ENCODE measurements around the gene FHIT. TPM values are rescaled to one million over a fixed set of nuclear protein-coding genes. Genes with fewer than 3 reads are reported as not detected.
A peak's percentile ranks its signal among the peaks of the same experiment; 100 is the strongest.

The FHIT gene
- total and polyA plus RNA-seq, 10 of the 15 experiments (the other 5 are each of a cell fraction or from before 2014, with no cell fraction given) = 4.2 to 14.9 (median 9.4) TPM

DNA sequence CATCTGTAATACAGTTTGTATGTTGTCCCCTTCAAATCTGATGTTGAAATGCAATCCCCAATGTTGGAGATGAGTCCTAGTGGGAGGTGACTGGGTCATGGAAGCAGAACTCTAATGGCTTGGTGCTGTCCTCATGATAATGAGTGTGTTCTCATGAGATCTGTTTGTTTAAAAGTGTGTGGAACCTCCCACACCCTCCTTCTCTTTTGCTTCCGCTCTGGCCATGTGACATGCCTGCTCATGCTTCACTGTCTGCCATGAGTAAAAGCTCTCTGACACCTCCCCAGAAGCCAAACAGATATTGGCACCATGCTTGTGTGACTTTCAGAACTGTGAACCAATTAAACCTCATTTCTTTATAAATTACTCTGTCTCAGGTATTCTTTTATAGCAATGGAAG, 1407.4 kb downstream of the FHIT start:
- H3K4me3 ChIP-seq = no peak overlapping the region
- H3K27me3 ChIP-seq (replicated peaks in 1 of 2; ENCODE audit: control insufficient read depth in 2 of 2, insufficient read depth in 2 of 2, low read length in 1 of 2) = peaks cover 0 to 3% of the 10 kb centered on the region in 2 experiments; a peak in 1 of 4 replicates
- in situ Hi-C loops (cut with MboI) (no loop called here), intact Hi-C loops (cut with micrococcal nuclease; ENCODE audit: unreplicated experiment) (loop anchor here (5.0 kb wide), 1 partner anchor 67 kb away; no protein-coding TSS in a partner anchor)
- BruUV-seq (replicated peaks) = no TSS peak
- ChIA-PET SMC1A (ENCODE audit: uncharacterized antibody, unreplicated experiment) (no interaction called here), CTCF (no interaction called here), POLR2A (no interaction called here), RAD21 (ENCODE audit: unreplicated experiment) (no interaction called here)
- TF ChIP-seq RAD51 (IDR thresholded peaks at IDR 0.05) (peak; percentile 46; the same call in 1 of the 2 replicates), MYC (IDR thresholded peaks at IDR 0.05; ENCODE audit: insufficient read depth, insufficient read length, insufficient replicate concordance, low read length, severe bottlenecking) (no peak)
- H3K4me2 ChIP-seq (ENCODE audit: control insufficient read depth, insufficient read depth) = no peak overlapping the region
- H3K9me3 ChIP-seq (replicated peaks; ENCODE audit: control insufficient read depth, insufficient read depth, low read length) = no peaks in the 10 kb centered on the region; the same call in 1 of the 3 replicates
- no peak overlapping the region for H3K27ac ChIP-seq (ENCODE audit: control insufficient read depth, insufficient read depth)
- H3K4me1 ChIP-seq (ENCODE audit: control insufficient read depth, insufficient read depth, low read length) = peaks cover 6% of the 10 kb centered on the region
- 89% methylated on average over 1 of the region's 1 CpG for WGBS (ENCODE audit: insufficient coverage, insufficient replicate concordance, low lambda C conversion rate, missing lambda C conversion rate)
- no peaks in the 10 kb centered on the region for H3K79me2 ChIP-seq (ENCODE audit: control insufficient read depth, insufficient read depth, low read length)
- no peak overlapping the region for H3K9ac ChIP-seq (ENCODE audit: control insufficient read depth, insufficient read depth, low read length)
- FAIRE-seq (no peak), ATAC-seq (peak; percentile 19; the same call in 1 of the 3 replicates), DNase-seq (ENCODE audit: low read depth, low spot score) (no peak)
- H4K20me1 ChIP-seq (ENCODE audit: control insufficient read depth, insufficient read depth) = no peaks in the 10 kb centered on the region
- no peak overlapping the region for H2AFZ ChIP-seq (ENCODE audit: control insufficient read depth, low read depth, low read length)
- H3K36me3 ChIP-seq (ENCODE audit: control insufficient read depth in 2 of 2, insufficient read depth in 2 of 2, low read length in 1 of 2) = no peaks in the 10 kb centered on the region

DNA sequence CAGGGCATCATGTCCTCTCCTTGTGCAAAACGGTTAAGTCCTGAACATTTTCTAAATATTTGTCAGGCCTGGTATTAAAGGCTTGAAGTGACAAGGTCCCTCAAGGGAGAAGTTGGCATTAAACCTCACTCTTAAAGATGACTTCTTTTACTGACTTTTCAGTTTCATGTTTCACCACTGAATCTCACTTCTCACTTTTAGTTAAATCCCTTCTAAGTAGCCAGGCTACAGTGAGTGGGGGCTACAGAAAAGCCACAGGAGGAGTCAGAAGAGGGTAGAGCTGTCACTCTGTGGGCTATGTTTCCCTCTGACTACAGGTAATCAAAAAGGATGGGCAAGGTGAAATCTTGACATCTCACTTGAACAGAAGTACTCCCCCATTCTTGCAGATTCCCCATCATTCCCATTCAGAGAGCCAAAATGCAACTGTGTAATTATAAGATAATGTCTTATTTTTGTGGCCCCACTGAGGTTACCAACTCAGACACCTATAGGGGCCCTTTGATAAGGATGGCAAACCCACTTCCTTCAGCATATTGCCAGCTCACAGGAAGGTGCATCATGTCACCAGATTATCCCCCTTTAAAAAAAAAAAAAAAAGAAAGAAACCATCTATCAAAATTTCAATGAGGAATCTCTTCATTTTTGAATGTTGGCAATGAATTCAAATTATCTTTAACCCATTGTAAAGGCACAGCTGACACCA, 1411.3 kb downstream of the FHIT start:
- peak; percentile 40 for DNase-seq (ENCODE audit: low read depth, low spot score)
- intact Hi-C loops (cut with micrococcal nuclease; ENCODE audit: unreplicated experiment) = loop anchor here (5.0 kb wide), 1 partner anchor 63 kb away; no protein-coding TSS in a partner anchor
- H2AFZ ChIP-seq (ENCODE audit: control insufficient read depth, low read depth, low read length) = no peak overlapping the region
- TF ChIP-seq ZNF622 (IDR thresholded peaks at IDR 0.05) = no peak
- no peak for TF ChIP-seq SP1 (IDR thresholded peaks at IDR 0.05; ENCODE audit: low read depth, low read length)
- TF ChIP-seq ZNF24 (IDR thresholded peaks at IDR 0.05) = 0 out of 2 replicates have a peak, but pooled peaks have one; percentile 19
- no peak for TF ChIP-seq KAT2A (conservative IDR thresholded peaks at IDR 0.05; ENCODE audit: control insufficient read depth, low read depth, low read length)
- peak; percentile 63 for TF ChIP-seq IKZF1 (conservative IDR thresholded peaks at IDR 0.05)
- 0 out of 2 replicates have a peak, but pooled peaks have one; percentile 10 for TF ChIP-seq BACH1 (IDR thresholded peaks at IDR 0.05; ENCODE audit: borderline replicate concordance)
- TF ChIP-seq SREBF1 (IDR thresholded peaks at IDR 0.05; ENCODE audit: low read length) = peak; percentile 58
- peak; percentile 93 for TF ChIP-seq ZNF217 (IDR thresholded peaks at IDR 0.05)
- TF ChIP-seq PAX5 (IDR thresholded peaks at IDR 0.05; ENCODE audit: borderline replicate concordance, low read depth, low read length) = peak; percentile 43; the same call in 1 of the 2 replicates
- no peak for TF ChIP-seq RAD51 (IDR thresholded peaks at IDR 0.05)
- peak; percentile 45; the same call in 1 of the 2 replicates for TF ChIP-seq BMI1 (IDR thresholded peaks at IDR 0.05; ENCODE audit: borderline replicate concordance)
- peak in 1 of 2 experiments; percentile 15; a peak in 1 of 4 replicates for TF ChIP-seq BHLHE40 (IDR thresholded peaks at IDR 0.05; ENCODE audit: borderline replicate concordance in 1 of 2, low read depth in 2 of 2, low read length in 1 of 2)
- TF ChIP-seq DPF2 (IDR thresholded peaks at IDR 0.05) = peak; percentile 57; the same call in 1 of the 2 replicates
- TF ChIP-seq, protein P1, sequence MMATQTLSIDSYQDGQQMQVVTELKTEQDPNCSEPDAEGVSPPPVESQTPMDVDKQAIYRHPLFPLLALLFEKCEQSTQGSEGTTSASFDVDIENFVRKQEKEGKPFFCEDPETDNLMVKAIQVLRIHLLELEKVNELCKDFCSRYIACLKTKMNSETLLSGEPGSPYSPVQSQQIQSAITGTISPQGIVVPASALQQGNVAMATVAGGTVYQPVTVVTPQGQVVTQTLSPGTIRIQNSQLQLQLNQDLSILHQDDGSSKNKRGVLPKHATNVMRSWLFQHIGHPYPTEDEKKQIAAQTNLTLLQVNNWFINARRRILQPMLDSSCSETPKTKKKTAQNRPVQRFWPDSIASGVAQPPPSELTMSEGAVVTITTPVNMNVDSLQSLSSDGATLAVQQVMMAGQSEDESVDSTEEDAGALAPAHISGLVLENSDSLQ (IDR thresholded peaks at IDR 0.05) = peak; percentile 89
- no peak for TF ChIP-seq SMAD5 (IDR thresholded peaks at IDR 0.05; ENCODE audit: low read depth)
- TF ChIP-seq MEF2A (IDR thresholded peaks at IDR 0.05; ENCODE audit: insufficient read depth, low read depth, low read length) = 0 out of 2 replicates have a peak, but pooled peaks have one; percentile 17

More for the DNA sequence above, 1411.3 kb downstream of the FHIT start:
- BruUV-seq (replicated peaks) = no TSS peak
- Histone ChIP-seq H3K36me3 (ENCODE audit: control insufficient read depth in 2 of 2, insufficient read depth in 2 of 2, low read length in 1 of 2) (no peaks in the 10 kb centered on the region), H3K27ac (ENCODE audit: control insufficient read depth, insufficient read depth) (no peak overlapping the region), H3K79me2 (ENCODE audit: control insufficient read depth, insufficient read depth, low read length) (no peaks in the 10 kb centered on the region), H3K4me3 (no peak overlapping the region), H3K9me3 (replicated peaks; ENCODE audit: control insufficient read depth, insufficient read depth, low read length) (no peaks in the 10 kb centered on the region), H4K20me1 (ENCODE audit: control insufficient read depth, insufficient read depth) (no peaks in the 10 kb centered on the region), H3K4me1 (ENCODE audit: control insufficient read depth, insufficient read depth, low read length) (peaks cover 6% of the 10 kb centered on the region), H3K9ac (ENCODE audit: control insufficient read depth, insufficient read depth, low read length) (no peak overlapping the region), H3K27me3 (replicated peaks in 1 of 2; ENCODE audit: control insufficient read depth in 2 of 2, insufficient read depth in 2 of 2, low read length in 1 of 2) (no peaks in the 10 kb centered on the region), H3K4me2 (ENCODE audit: control insufficient read depth, insufficient read depth) (no peak overlapping the region)
- FAIRE-seq (peak; percentile 80), ATAC-seq (peak; percentile 97)
- ChIA-PET POLR2A (interaction anchor here (0.7 kb wide), 1 partner anchor 571 kb away, joined by 3 read pairs; no protein-coding TSS in a partner anchor), CTCF (interaction anchor here (1.0 to 1.5 kb wide), 2 partner anchors 7 to 18 kb away, joined by 4 read pairs; no protein-coding TSS in a partner anchor), RAD21 (ENCODE audit: unreplicated experiment) (interaction anchor here (0.7 kb wide), 1 partner anchor 959 kb away, joined by 3 read pairs; no protein-coding TSS in a partner anchor), SMC1A (ENCODE audit: uncharacterized antibody, unreplicated experiment) (interaction anchor here (0.6 to 1.2 kb wide), 4 partner anchors 9 to 567 kb away, joined by 3 to 4 read pairs (median 4); no protein-coding TSS in a partner anchor)
- WGBS (ENCODE audit: insufficient coverage, insufficient replicate concordance, low lambda C conversion rate, missing lambda C conversion rate) = 0% methylated on average over 1 of the region's 1 CpG
- in situ Hi-C loops (cut with MboI) = no loop called here
